SK-N-SH (cell line): ENCODE data around the gene ENOX1. TPM values are rescaled to one million over a fixed set of nuclear protein-coding genes. Genes with fewer than 3 reads are reported as not detected.

Experiments
- CTCF ChIA-PET: fragments of 300-600, 350-600 bp; formaldehyde crosslinking; extraction: SDS; loops from one replicate; lab custom pipeline; 2021; lab: Yijun Ruan, JAX
- POLR2A ChIA-PET: fragments of 350-600 bp; sonication (Branson Sonifier 250); formaldehyde crosslinking; extraction: SDS; loops from one replicate; lab custom pipeline; 2020; ENCODE audit warnings: antibody characterized with exemption, inconsistent platforms; lab: Yijun Ruan, JAX
- DNase-seq: peaks from one replicate; pipeline ENCODE4 v3.0.0; 2012
- H2AFZ ChIP-seq: fragments of 200-600 bp; sonication (generic); 2 replicates; pipeline ENCODE4 v1.8.1; 2016; ENCODE audit warnings: antibody characterized with exemption, mild to moderate bottlenecking, low read depth
- H3F3A ChIP-seq: fragments of 200-600 bp; sonication (generic); replicated peaks from 2 replicates; pipeline ENCODE3; 2016; ENCODE audit warnings: antibody characterized with exemption, mild to moderate bottlenecking; ENCODE audit not compliant: insufficient read depth
- H3K27ac ChIP-seq, 2 experiments: fragments of 200-500 bp in 1 of 2; fragments of 200-600 bp in 1 of 2; sonication (Bioruptor generic) in 1 of 2; sonication (generic), shearing (Covaris generic) in 1 of 2; 2 replicates each; pipeline versions ENCODE4 v1.5.1 to v1.6.1; 2014 to 2016; ENCODE audit warnings: low read depth in 2 of 2, inconsistent platforms in 1 of 2, low read length in 1 of 2, mild to moderate bottlenecking in 1 of 2, mixed read lengths in 1 of 2
- H3K27me3 ChIP-seq: fragments of 200-600 bp; sonication (generic), shearing (Covaris generic); 2 replicates; pipeline ENCODE4 v1.6.1; 2016; ENCODE audit warnings: mixed run types; ENCODE audit not compliant: insufficient read depth
- H3K36me3 ChIP-seq, 2 experiments: fragments of 200-500 bp in 1 of 2; fragments of 200-600 bp in 1 of 2; sonication (Bioruptor generic) in 1 of 2; sonication (generic) in 1 of 2; replicated peaks in 1 of 2; 2 replicates each; pipeline versions ENCODE3 to v1.5.1; 2014 to 2016; ENCODE audit warnings: low read length in 1 of 2, mild to moderate bottlenecking in 1 of 2; ENCODE audit not compliant: insufficient read depth in 2 of 2, control insufficient read depth in 1 of 2
- H3K4me1 ChIP-seq, 2 experiments: fragments of 200-500 bp in 1 of 2; fragments of 200-600 bp in 1 of 2; sonication (Bioruptor generic) in 1 of 2; sonication (generic), shearing (Covaris generic) in 1 of 2; 2 replicates each; pipeline versions ENCODE4 v1.5.1 to v1.6.1; 2014 to 2016; ENCODE audit warnings: low read depth in 1 of 2, low read length in 1 of 2, mixed run types in 1 of 2; ENCODE audit not compliant: insufficient read depth in 2 of 2, control insufficient read depth in 1 of 2
- H3K4me2 ChIP-seq: fragments of 200-600 bp; sonication (generic), shearing (Covaris generic); 2 replicates; pipeline ENCODE4 v1.6.1; 2017; ENCODE audit warnings: mixed run types
- H3K4me3 ChIP-seq, 2 experiments: fragments of 200-500 bp in 1 of 2; fragments of 200-600 bp in 1 of 2; sonication (Bioruptor generic) in 1 of 2; sonication (generic), shearing (Covaris generic) in 1 of 2; 2 replicates each; pipeline versions ENCODE4 v1.5.1 to v1.8.1; 2014 to 2016; ENCODE audit warnings: low read depth in 2 of 2, inconsistent platforms in 1 of 2, low read length in 1 of 2, mild to moderate bottlenecking in 1 of 2, mixed read lengths in 1 of 2, moderate library complexity in 1 of 2
- H3K79me2 ChIP-seq: fragments of 200-600 bp; sonication (generic); 2 replicates; pipeline ENCODE4 v1.8.1; 2017; ENCODE audit warnings: mild to moderate bottlenecking; ENCODE audit not compliant: insufficient read depth
- H3K9ac ChIP-seq: fragments of 200-600 bp; sonication (generic); 2 replicates; pipeline ENCODE4 v1.6.1; 2017; ENCODE audit warnings: mixed run types
- H3K9me2 ChIP-seq: fragments of 200-600 bp; sonication (generic); 2 replicates; pipeline ENCODE4 v1.6.1; 2017; ENCODE audit warnings: mixed run types
- H3K9me3 ChIP-seq: fragments of 200-600 bp; sonication (generic); 2 replicates; pipeline ENCODE4 v1.6.1; 2017; ENCODE audit warnings: mixed run types, mild to moderate bottlenecking, moderate library complexity
- H4K20me1 ChIP-seq: fragments of 200-600 bp; sonication (generic); 2 replicates; pipeline ENCODE4 v1.6.1; 2017; ENCODE audit warnings: mild to moderate bottlenecking, mixed run types; ENCODE audit not compliant: insufficient read depth
- ELF1 ChIP-seq: IDR thresholded peaks from 2 replicates; pipeline ENCODE4 v1.4.0; 2012
- EP300 ChIP-seq, 2 experiments: IDR thresholded peaks; 2 replicates each; pipeline versions ENCODE4 v1.4.0 to v1.6.1; 2012; ENCODE audit warnings: borderline replicate concordance in 1 of 2, low read depth in 1 of 2, low read length in 1 of 2
- EZH2phosphoT487 ChIP-seq: fragments of 200-600 bp; sonication (generic); IDR thresholded peaks from 2 replicates; pipeline ENCODE4 v1.6.1; 2017; ENCODE audit warnings: low read depth, mixed run types, mild to moderate bottlenecking, antibody characterized with exemption, moderate library complexity, borderline replicate concordance
- FOSL2 ChIP-seq: IDR thresholded peaks from 2 replicates; pipeline ENCODE4 v1.4.0; 2012; ENCODE audit warnings: low read depth, mild to moderate bottlenecking, moderate library complexity, borderline replicate concordance
- FOXJ3 ChIP-seq: sonication (generic); formaldehyde crosslinking; IDR thresholded peaks from 2 replicates; pipeline ENCODE4 v1.5.1; 2020; ENCODE audit warnings: mild to moderate bottlenecking, missing genetic modification reagents
- GATA2 ChIP-seq: sonication (generic); formaldehyde crosslinking; IDR thresholded peaks from 2 replicates; pipeline ENCODE4 v1.5.0; 2020; ENCODE audit warnings: mild to moderate bottlenecking, missing genetic modification reagents
- MEF2A ChIP-seq: IDR thresholded peaks from 2 replicates; pipeline ENCODE4 v1.4.0; 2012; ENCODE audit warnings: low read depth, borderline replicate concordance
- MXI1 ChIP-seq: IDR thresholded peaks from 2 replicates; pipeline ENCODE4 v1.6.1; 2012; ENCODE audit warnings: mild to moderate bottlenecking, low read depth, low read length, improper control_type of control experiment
- NFIC ChIP-seq: IDR thresholded peaks from 2 replicates; pipeline ENCODE4 v1.4.0; 2012; ENCODE audit warnings: borderline replicate concordance
- NRF1 ChIP-seq: IDR thresholded peaks from 2 replicates; pipeline ENCODE4 v1.6.1; 2012; ENCODE audit warnings: low read depth, mild to moderate bottlenecking, low read length
- POLR2AphosphoS5 ChIP-seq: IDR thresholded peaks from 2 replicates; pipeline ENCODE4 v1.6.1; 2012; ENCODE audit warnings: low read depth, low read length
- RFX5 ChIP-seq: IDR thresholded peaks from 2 replicates; pipeline ENCODE4 v1.6.1; 2012; ENCODE audit warnings: mild to moderate bottlenecking, improper control_type of control experiment, low read length
- RXRA ChIP-seq: IDR thresholded peaks from 2 replicates; pipeline ENCODE4 v1.4.0; 2012; ENCODE audit warnings: low read depth, mild to moderate bottlenecking, borderline replicate concordance
- SMC3 ChIP-seq: IDR thresholded peaks from 2 replicates; pipeline ENCODE4 v1.6.1; 2012; ENCODE audit warnings: low read depth, low read length, improper control_type of control experiment
- TAF1 ChIP-seq: IDR thresholded peaks from 2 replicates; pipeline ENCODE4 v1.6.1; 2012; ENCODE audit warnings: low read depth, mild to moderate bottlenecking, low read length, moderate library complexity, borderline replicate concordance
- TCF12 ChIP-seq: IDR thresholded peaks from 2 replicates; pipeline ENCODE4 v1.4.0; 2012
- YY1 ChIP-seq: IDR thresholded peaks from 2 replicates; pipeline ENCODE4 v1.4.0; 2012; ENCODE audit warnings: low read depth, mild to moderate bottlenecking
- WGBS: methylation state at CpG from one replicate; pipeline ENCODE4 v1.1.6; 2017; ENCODE audit warnings: low lambda C conversion rate; 5-methylcytosine and 5-hydroxymethylcytosine counted together
- polyA plus RNA-seq, 3 experiments: library from polyadenylated mRNA; depleted of rRNA; stranded (reverse); fragments of >200 nt; gene quantifications; 2 replicates each; pipeline ENCODE4 v1.2.3, GENCODE V29; 2012
- TF ChIP-seq, protein P1 (sequence below): IDR thresholded peaks from 2 replicates; pipeline ENCODE4 v1.4.0; 2012; ENCODE audit warnings: low read depth
- TF ChIP-seq, protein P2 (sequence below): IDR thresholded peaks from 2 replicates; pipeline ENCODE4; 2012
- TF ChIP-seq, protein P3 (sequence below): fragments of 200-600 bp; sonication (generic); IDR thresholded peaks from 2 replicates; pipeline ENCODE4 v1.6.1; 2017; ENCODE audit warnings: antibody characterized with exemption, mild to moderate bottlenecking, moderate library complexity

ENOX1 gene
- polyA plus RNA-seq, 1 of the 3 experiments (the other 2 are of a cell fraction), result 5.8 TPM

DNA sequence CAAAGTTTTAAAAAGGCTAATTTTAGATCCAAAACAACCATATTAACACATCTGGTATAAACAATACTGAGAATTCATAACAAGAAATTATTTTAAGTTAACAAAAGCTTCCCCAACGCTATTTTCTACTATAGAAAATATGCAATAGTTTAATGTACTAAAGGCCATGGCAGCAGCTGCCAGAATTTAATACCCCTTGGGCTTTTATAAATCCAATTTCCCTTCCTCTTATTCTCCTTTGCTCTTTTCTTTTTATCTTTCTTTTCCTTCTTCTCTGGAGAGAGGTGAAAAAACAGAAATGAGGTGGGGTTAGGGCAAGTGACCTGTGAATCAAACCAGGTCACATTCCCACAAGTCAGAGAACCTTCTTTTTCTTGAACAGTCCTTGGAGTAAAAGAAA, 58.9 kb downstream of the ENOX1 start:
- WGBS, result 74% methylated on average over 1 of the region's 1 CpG
- Histone ChIP-seq H3K27me3 (no peaks in the 10 kb centered on the region), H3K9me2 (no peaks in the 10 kb centered on the region), H3K27ac (no peak overlapping the region), H3F3A (no peaks in the 10 kb centered on the region), H3K36me3 (no peaks in the 10 kb centered on the region), H3K4me3 (no peak overlapping the region), H3K4me1 (peaks cover 3 to 8% of the 10 kb centered on the region in 2 experiments; a peak in 3 of 4 replicates), H4K20me1 (no peaks in the 10 kb centered on the region), H3K4me2 (no peak overlapping the region), H3K79me2 (no peaks in the 10 kb centered on the region), H3K9ac (no peak overlapping the region), H2AFZ (no peak overlapping the region), H3K9me3 (no peaks in the 10 kb centered on the region)
- DNase-seq, result no peak
- POLR2A ChIA-PET, result no interaction called here
- CTCF ChIA-PET, result no interaction called here
- no peak for TF ChIP-seq FOXJ3 (CRISPR knock-in tag)
- no peak for TF ChIP-seq TCF12
- no peak for TF ChIP-seq EZH2phosphoT487

DNA sequence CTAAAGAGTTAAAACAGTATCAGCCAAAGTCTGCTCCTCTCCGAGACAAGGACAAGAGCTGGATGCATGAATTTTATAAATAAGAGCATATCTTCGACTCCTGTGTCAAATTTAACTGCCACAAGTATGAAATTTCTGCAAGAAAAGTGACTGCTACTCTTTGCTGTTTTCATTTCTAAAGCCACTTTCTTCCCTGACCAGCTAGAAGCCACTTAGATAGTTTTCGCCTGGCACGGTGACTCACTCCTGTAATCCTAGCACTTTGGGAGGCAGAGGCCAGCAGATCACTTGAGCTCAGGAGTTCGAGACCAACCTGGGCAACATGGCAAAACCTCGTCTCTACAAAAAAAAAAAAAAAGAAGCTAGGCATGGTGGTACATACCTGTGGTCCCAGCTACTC, 61.3 kb downstream of the ENOX1 start:
- no peaks in the 10 kb centered on the region; a peak in 2 of 4 replicates for H3K4me1 ChIP-seq
- DNase-seq, result no peak
- no peak overlapping the region for H3K9ac ChIP-seq
- H2AFZ ChIP-seq, result no peak overlapping the region
- 86% methylated on average over 6 of the region's 6 CpGs for WGBS
- POLR2A ChIA-PET, result no interaction called here
- H3K9me3 ChIP-seq, result no peaks in the 10 kb centered on the region
- TF ChIP-seq, protein P1, sequence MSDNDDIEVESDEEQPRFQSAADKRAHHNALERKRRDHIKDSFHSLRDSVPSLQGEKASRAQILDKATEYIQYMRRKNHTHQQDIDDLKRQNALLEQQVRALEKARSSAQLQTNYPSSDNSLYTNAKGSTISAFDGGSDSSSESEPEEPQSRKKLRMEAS, result no peak
- TF ChIP-seq SMC3 (no peak), TCF12 (no peak), NRF1 (no peak), TAF1 (no peak), EZH2phosphoT487 (no peak), GATA2 (CRISPR knock-in tag) (no peak), MXI1 (no peak), FOSL2 (no peak), RXRA (no peak), YY1 (no peak), ELF1 (no peak), RFX5 (no peak), MEF2A (no peak), EP300 (IDR thresholded peaks at IDR 0.05; ENCODE audit: borderline replicate concordance in 1 of 2, low read depth in 1 of 2, low read length in 1 of 2) (no peak), POLR2AphosphoS5 (no peak), NFIC (no peak)
- TF ChIP-seq, protein P2, sequence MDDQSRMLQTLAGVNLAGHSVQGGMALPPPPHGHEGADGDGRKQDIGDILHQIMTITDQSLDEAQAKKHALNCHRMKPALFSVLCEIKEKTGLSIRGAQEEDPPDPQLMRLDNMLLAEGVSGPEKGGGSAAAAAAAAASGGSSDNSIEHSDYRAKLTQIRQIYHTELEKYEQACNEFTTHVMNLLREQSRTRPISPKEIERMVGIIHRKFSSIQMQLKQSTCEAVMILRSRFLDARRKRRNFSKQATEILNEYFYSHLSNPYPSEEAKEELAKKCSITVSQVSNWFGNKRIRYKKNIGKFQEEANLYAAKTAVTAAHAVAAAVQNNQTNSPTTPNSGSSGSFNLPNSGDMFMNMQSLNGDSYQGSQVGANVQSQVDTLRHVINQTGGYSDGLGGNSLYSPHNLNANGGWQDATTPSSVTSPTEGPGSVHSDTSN, result no peak
- TF ChIP-seq, protein P3, sequence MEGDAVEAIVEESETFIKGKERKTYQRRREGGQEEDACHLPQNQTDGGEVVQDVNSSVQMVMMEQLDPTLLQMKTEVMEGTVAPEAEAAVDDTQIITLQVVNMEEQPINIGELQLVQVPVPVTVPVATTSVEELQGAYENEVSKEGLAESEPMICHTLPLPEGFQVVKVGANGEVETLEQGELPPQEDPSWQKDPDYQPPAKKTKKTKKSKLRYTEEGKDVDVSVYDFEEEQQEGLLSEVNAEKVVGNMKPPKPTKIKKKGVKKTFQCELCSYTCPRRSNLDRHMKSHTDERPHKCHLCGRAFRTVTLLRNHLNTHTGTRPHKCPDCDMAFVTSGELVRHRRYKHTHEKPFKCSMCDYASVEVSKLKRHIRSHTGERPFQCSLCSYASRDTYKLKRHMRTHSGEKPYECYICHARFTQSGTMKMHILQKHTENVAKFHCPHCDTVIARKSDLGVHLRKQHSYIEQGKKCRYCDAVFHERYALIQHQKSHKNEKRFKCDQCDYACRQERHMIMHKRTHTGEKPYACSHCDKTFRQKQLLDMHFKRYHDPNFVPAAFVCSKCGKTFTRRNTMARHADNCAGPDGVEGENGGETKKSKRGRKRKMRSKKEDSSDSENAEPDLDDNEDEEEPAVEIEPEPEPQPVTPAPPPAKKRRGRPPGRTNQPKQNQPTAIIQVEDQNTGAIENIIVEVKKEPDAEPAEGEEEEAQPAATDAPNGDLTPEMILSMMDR, result no peak
- TF ChIP-seq, all 33 proteins: peak for 0
- Histone ChIP-seq H3K27me3 (no peaks in the 10 kb centered on the region), H3K79me2 (no peaks in the 10 kb centered on the region), H3K36me3 (no peaks in the 10 kb centered on the region), H3K9me2 (no peaks in the 10 kb centered on the region), H3K4me2 (no peak overlapping the region), H3K4me3 (no peak overlapping the region), H3F3A (peaks cover 5% of the 10 kb centered on the region), H3K27ac (no peak overlapping the region), H4K20me1 (no peaks in the 10 kb centered on the region)
- CTCF ChIA-PET, result interaction anchor here (1.0 kb wide), 1 partner anchor 48 kb away, joined by 3 read pairs; no protein-coding TSS in a partner anchor
